Measurements from ENCODE around the gene RARA. TPM values are rescaled to one million over a fixed set of nuclear protein-coding genes. Genes with fewer than 3 reads are reported as not detected.

RARA gene
- total and polyA plus RNA-seq, 2 experiments from 2014 or later: 7.4 to 15.9 TPM

GRCh38 chr17:40402668-40403067 is 93.7 kb downstream of the RARA start:
- Histone ChIP-seq H3K9me2 (ENCODE audit: insufficient read depth) (no peaks in the 10 kb centered on the region), H3K27ac (ENCODE audit: low read depth) (no peak overlapping the region), H3K4me2 (no peak overlapping the region), H3K4me1 (ENCODE audit: insufficient read depth) (no peaks in the 10 kb centered on the region), H4K20me1 (replicated peaks; ENCODE audit: insufficient read depth) (peaks cover 6% of the 10 kb centered on the region; the same call in 1 of the 2 replicates), H3K27me3 (ENCODE audit: insufficient read depth) (no peaks in the 10 kb centered on the region), H3K36me3 (ENCODE audit: insufficient read depth) (peaks cover 97% of the 10 kb centered on the region), H3K4me3 (no peak overlapping the region), H3F3A (replicated peaks; ENCODE audit: low read depth) (peaks cover 25% of the 10 kb centered on the region; the same call in 1 of the 2 replicates), H3K79me2 (replicated peaks; ENCODE audit: insufficient read depth) (no peaks in the 10 kb centered on the region), H2AFZ (no peak overlapping the region)
- Mint-ChIP-seq H3K4me1 (no peaks in the 10 kb centered on the region), H3K27ac (no peak overlapping the region), H3K9me3 (no peaks in the 10 kb centered on the region), H3K4me3 (no peak overlapping the region), H3K27me3 (ENCODE audit: insufficient read depth, low read depth, poor library complexity) (no peaks in the 10 kb centered on the region), H3K36me3 (ENCODE audit: low read depth) (peaks cover 100% of the 10 kb centered on the region)
- no peak for TF ChIP-seq CTCF (conservative IDR thresholded peaks at IDR 0.05; ENCODE audit: low read depth in 2 of 2)
- ATAC-seq: no peak
- no peak for DNase-seq (ENCODE audit: low spot score)

GRCh38 chr17:40404003-40404402 is 95.0 kb downstream of the RARA start:
- no peak overlapping the region for H3K4me3 Mint-ChIP-seq
- ATAC-seq: no peak
- 0 out of 2 replicates have a peak, but pooled peaks cover 6% of the 10 kb centered on the region for H4K20me1 ChIP-seq (replicated peaks; ENCODE audit: insufficient read depth)
- H3K4me2 ChIP-seq: no peak overlapping the region
- H3K4me3 ChIP-seq: no peak overlapping the region
- H3K36me3 Mint-ChIP-seq (ENCODE audit: low read depth): peaks cover 99% of the 10 kb centered on the region
- H3K27ac Mint-ChIP-seq: no peak overlapping the region
- no peaks in the 10 kb centered on the region for H3K79me2 ChIP-seq (replicated peaks; ENCODE audit: insufficient read depth)
- H3K9me3 Mint-ChIP-seq: no peaks in the 10 kb centered on the region
- H3K27me3 Mint-ChIP-seq (ENCODE audit: insufficient read depth, low read depth, poor library complexity): no peaks in the 10 kb centered on the region
- no peaks in the 10 kb centered on the region for H3K4me1 Mint-ChIP-seq
- H3K27me3 ChIP-seq (ENCODE audit: insufficient read depth): no peaks in the 10 kb centered on the region
- DNase-seq (ENCODE audit: low spot score): no peak
- H3F3A ChIP-seq (replicated peaks; ENCODE audit: low read depth): peaks cover 21% of the 10 kb centered on the region; the same call in 1 of the 2 replicates
- H3K4me1 ChIP-seq (ENCODE audit: insufficient read depth): no peaks in the 10 kb centered on the region
- no peak for TF ChIP-seq EZH2phosphoT487 (IDR thresholded peaks at IDR 0.05; ENCODE audit: unreplicated experiment)
- TF ChIP-seq ZNF462 (CRISPR knock-in tag; IDR thresholded peaks at IDR 0.05): no peak
- TF ChIP-seq NANOG (IDR thresholded peaks at IDR 0.05; ENCODE audit: borderline replicate concordance): no peak
- no peak for TF ChIP-seq JUNB (IDR thresholded peaks at IDR 0.05; ENCODE audit: unreplicated experiment)
- no peak for TF ChIP-seq ZNF331 (CRISPR knock-in tag; IDR thresholded peaks at IDR 0.05; ENCODE audit: low read depth)
- TF ChIP-seq ZNF114 (CRISPR knock-in tag; IDR thresholded peaks at IDR 0.05): no peak
- no peak for TF ChIP-seq EZH2 (IDR thresholded peaks at IDR 0.05; ENCODE audit: low read depth, unreplicated experiment)
- TF ChIP-seq ETS1 (IDR thresholded peaks at IDR 0.05): no peak
- H3K27ac ChIP-seq (ENCODE audit: low read depth): 0 out of 2 replicates have a peak overlapping the region, but pooled peaks have one; percentile 8
- no peak overlapping the region for H2AFZ ChIP-seq
- H3K36me3 ChIP-seq (ENCODE audit: insufficient read depth): peaks cover 97% of the 10 kb centered on the region
- H3K9me2 ChIP-seq (ENCODE audit: insufficient read depth): no peaks in the 10 kb centered on the region
